SKM-1 (cell line): Measurements from ENCODE around the gene TNFRSF8.

Source experiments
- DNase-seq: peaks from one replicate; lab custom pipeline; 2025; ENCODE audit not compliant: unreplicated experiment; lab: John Stamatoyannopoulos, UW

TNFRSF8 gene

DNA sequence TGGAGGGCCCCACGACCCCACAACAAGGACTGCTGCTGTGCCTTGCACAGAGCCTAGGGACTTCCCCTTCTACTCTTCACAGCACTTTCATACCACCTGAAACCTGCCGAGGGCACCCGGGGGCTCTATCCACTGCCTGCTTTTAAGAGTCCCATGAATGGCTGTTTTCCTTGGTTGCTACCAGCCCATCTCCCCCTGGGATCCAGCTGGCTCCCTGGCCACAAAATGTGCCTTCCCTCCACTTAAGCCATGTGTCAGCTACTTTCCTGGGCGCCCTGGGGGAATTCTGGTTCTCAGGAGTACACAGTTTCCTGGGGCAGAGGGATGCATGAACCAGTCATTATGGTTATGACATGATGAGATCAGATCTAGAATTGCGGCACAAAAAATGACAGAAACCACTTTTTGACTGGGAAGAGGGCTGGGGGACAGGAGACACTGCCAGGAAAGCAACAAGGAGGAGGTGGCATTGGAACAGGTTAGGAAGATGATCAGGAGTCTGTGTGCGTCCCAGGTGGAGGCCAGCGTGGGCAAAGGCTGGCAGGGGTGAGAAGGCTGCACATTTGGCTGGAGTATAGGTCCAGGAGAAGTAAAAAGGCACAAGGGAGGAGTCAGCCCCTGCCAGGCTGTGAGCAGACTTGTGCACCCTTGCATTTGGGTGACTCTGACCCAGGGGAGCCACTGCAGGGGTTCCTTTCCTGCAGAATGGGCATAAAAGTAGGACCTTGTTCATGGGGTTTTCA lies 3.2 kb upstream of the TNFRSF8 start:
- DNase-seq: no peak

DNA sequence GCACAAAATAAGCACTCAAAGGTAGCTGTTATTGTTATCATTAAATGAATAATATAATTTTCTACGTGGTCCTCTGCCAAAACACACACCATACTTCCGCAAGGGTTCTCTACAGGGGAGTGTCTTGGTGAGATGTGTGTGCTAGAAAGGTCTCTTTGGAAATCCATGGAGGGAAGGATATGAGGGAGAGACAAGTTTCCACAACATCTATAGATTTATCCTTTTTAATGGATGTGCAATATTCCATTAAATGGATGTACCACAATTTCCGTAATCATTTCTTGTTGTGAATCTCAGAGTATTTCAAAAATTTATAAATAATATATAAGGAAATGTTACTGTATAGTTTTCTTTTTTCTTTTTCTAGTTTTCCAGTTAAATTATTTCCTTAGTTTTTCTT lies 2.6 kb upstream of the TNFRSF8 start:
- DNase-seq: no peak

DNA sequence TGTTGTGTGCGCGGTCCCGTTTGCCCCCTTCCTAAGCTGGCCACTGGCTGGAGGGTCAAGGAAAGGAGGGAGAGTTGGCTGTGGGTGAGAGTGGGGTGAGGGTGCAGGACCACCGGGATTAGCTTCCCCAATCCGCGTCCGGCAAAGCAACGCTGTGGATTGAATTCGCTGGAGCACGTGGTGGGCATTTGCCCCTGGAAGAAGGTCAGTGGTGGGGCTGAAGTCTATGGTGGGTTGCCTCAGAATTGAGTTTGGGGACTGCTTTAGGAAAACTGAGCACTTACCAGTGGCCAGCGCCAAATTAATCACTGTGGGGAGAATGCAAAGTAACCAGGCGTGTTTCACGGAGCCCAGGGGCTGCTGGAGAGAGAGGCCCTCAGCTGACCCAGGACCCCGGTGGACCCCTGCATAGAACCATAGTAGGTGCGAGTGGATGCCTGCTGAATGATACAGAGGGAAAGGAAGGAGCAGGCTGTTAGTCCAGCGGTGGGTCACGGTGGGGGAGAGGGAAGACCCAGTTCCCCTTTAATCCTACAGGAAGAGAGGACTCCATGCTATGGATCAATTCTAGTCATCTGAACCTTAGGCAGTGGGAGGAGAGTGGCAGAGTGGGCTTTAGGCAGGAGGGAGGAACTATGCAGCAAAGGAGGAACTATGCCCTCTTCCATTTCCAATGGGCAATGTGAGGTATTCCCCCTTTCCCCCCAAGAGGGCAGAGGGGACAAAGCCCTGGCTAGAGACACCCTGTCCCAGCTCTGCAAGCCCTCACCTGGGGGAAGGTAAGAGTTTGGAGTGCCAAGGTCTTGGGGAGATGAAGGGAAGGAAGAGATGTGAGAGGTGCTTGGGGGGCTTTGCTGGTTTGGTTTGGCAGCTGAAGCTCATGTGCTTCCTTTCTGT lies 1.2 kb downstream of the TNFRSF8 start:
- DNase-seq: no peak

DNA sequence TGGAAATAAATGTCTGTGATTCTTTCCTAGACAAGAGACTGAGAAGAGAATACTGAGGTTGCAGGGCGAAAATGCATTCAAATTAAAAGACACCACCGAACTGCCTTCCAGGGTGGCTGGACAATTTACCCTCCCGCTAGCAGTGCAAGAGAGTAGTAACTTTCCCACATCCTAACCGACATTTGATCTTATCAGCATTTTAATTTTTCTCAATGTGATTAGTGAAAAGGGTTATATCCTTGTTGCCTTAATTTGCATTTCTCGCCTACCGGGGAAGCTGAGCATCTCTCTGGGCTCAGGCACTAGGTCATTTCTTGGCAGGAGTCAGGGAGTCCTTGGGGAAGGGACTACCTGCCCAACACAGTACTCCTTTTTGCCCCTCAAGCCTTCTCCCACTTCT lies 2.8 kb downstream of the TNFRSF8 start:
- no peak for DNase-seq

DNA sequence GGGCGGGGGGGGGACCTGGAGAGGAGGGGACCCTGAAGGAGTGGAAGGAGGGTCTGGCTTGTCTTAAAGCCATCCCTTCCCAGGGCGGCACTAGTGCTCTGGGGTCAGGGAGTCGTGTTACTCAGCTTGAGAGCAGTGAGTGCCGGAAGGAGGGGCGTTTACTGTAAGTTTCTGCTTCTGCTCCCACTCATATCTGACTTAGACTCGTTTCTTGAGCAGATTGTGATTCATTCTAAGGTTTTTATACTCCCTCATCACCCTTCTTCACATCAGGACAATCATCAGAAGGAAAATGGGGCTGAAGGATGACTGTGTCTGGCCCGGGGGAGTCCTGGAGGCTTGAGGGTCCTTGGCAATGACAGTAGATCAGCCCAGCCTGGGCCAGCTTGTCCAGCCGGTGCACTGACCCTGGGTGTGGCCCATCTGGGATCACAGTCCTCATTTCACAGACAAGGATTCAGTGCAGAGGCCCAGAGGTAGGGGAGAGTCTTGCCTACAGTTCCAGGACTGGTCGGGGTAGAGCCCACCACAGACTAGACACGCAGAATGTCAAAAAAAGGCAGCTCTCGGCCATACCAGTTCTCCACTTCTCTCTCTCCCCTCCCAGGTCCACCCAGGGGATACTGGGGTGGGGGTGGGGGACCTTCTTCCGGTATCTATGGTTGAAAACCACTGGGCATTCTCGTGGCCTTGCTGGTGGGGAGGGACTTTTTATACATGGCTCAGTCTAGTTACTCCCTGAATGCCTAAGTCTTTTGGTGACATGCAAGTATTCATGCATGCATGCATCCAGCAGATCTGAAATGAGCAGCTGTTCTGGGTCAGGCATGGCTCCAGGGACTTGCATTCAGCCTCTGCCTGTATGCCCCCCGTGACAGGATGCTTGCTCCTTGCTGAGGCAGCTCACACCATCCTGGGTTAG lies 5.1 kb downstream of the TNFRSF8 start:
- DNase-seq: no peak

DNA sequence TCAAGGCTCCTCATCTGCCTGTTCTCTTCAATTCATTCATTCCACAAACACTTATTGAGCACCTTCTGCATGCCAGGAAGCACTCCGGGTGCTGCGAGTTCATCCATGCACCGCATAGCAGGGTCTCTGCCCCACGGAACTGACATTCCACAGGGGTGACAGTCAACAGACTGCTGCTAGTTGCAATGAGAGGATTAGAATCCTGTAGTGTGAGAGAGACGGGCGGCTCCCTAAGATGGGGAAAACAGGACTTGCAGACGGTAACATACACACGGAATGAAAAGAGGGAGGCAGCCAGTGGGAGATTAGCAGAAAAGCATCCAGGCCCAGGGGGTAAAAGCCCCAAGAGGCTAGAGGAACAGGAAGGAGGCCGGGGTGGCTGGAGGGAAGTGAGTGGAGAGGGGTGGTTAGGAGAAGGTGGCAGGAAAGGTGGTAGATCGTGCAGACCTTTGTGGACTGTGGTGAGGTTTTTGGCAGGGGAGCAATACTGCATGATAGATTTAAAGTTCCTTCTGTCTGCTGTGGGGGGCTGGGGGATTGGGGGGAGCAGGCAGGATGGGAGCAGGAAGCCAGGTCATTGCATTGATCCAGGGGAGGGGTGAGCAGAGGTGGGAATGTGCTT lies 6.6 kb downstream of the TNFRSF8 start:
- DNase-seq: no peak

DNA sequence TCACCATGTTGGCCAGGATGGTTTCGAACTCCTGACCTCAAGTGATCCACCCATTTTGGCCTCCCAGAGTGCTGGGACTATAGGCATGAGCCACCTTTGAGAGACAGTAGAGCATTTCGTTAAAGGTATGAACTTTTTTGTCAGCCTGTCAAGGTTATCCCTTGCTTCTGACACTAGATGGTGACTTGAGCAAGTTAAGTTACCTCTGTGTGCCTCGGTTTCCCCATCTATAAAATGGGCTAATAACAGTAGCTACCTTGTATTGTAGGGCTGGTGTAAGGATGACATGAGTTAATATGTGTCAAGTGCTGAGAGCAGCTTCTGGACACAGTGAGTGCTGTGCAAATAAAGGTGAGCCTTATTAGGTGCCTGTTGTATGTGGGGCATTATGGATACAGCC lies 8.8 kb downstream of the TNFRSF8 start:
- DNase-seq: no peak

DNA sequence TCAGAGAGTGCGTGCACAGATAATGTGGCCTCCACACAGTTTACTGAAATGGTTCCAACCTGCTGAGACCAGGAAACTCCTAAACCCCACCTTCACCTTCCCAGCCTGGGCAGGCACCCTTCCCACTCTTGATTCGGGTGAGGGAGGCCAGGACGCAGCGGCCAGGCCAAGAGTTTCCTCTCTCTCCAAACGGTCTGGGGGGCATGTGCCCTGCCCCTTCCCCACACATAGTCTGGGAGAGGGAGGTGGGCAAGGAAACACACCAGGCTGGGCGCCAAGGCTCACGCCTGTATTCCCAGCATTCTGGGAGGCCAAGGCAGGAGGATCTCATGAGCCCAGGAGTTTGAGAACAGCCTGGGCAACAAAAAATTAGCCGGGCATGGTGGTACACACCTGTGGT lies 9.6 kb downstream of the TNFRSF8 start:
- no peak for DNase-seq

DNA sequence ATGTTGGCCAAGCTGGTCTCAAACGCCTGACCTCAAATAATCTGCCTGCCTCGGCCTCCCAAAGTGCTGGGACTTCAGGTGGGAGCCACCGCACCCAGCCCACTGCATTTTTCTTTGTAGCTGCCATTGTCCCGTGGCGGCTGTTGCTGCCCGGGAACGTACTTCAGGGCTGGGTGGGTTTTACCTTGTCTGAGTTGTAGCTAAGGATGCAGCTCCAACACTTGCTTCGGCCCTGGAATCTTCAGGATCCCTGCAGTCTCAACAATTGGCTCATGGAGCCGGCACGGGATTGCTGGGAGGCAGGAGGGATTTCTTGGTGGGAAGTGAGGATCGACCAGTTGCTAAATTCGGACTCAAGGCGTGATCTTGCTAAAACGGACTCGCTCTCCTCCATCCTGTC lies 10.7 kb downstream of the TNFRSF8 start:
- no peak for DNase-seq

DNA sequence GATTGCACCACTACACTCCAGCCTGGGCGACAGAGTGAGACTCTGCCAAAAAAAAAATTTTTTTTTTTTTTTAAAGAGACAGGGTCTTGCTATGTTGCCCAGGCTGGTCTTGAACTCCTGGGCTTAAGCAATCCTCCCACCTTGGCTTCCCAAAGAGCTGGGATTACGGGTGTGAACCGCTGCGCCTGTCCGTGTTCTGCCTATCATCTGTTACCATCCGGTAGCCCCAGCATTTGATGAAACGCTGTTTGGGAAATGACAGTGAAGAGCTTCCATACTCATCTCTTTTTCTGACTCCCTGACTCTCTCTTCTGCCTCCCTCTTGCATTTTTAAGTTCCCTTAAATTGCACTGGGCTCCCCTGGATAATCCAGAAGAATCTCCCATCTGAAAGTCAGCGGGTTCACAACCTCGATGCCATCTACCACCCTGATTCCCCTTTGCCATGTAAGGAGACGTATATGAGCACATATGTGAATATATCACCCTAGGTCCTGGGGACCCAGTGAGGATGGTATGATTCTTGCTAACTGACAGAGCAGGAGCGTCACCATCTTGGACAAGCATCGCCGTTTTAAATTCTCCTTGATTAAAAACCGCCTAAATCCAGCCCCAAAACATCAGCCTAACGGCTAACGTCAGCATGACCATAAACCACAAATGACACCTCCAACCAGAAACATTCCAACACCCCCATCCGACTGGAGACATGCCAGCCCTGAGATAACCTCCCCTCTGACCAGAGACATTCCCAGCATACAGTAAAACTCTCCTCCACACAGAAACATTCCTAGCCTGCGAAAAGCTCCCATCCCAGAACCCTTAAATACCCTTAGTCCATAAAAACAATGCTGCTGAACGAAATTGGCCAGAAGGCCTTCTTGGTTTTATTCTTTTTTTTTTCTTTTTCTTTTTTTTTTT lies 12.4 kb downstream of the TNFRSF8 start:
- DNase-seq: no peak

DNA sequence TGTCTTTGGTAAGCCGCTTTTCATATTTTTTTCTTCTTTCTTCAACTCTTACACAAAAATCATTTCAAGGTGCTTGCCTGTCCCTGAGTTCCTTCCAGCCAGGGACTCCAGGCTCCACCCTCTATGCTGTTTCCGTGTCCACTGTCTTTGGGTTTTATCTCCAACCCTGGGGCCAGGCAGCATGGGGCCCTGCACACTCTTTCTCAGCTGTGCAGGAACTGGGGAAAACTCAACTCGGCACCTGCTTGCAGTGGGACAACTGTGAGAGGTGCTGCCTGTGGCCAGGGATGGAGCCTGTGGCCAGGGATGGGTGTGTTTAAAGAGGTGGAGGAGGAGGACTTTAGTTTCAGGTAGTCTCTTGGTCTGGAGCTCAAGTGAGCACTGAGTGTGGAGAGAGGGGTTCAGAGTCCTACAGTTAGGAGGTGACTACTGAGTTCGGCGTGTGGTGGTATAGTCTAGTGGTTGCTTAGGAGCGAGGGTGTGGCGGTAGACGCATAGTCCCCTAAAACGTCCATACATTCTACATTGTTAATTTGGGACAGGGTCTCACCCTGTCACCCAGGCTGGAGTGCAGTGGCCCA lies 13.4 kb downstream of the TNFRSF8 start:
- DNase-seq: no peak

DNA sequence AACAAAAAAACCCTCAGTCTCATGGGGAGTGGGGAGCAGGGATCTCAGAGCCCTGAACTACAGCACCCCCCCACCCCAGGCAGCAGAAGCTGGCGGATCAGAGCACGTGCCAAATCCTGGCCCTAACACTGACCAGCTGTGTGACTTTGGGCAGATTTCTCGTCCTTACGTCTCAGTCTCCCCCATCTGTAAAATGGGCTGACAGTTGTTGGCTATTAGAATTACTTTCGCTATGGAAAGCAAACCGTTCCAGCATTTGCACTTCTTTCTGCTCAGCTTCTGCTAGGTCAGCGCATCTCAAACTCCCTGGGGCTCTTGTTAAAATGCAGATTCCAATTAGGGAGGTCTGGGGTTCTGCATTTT lies 15.5 kb downstream of the TNFRSF8 start:
- no peak for DNase-seq

DNA sequence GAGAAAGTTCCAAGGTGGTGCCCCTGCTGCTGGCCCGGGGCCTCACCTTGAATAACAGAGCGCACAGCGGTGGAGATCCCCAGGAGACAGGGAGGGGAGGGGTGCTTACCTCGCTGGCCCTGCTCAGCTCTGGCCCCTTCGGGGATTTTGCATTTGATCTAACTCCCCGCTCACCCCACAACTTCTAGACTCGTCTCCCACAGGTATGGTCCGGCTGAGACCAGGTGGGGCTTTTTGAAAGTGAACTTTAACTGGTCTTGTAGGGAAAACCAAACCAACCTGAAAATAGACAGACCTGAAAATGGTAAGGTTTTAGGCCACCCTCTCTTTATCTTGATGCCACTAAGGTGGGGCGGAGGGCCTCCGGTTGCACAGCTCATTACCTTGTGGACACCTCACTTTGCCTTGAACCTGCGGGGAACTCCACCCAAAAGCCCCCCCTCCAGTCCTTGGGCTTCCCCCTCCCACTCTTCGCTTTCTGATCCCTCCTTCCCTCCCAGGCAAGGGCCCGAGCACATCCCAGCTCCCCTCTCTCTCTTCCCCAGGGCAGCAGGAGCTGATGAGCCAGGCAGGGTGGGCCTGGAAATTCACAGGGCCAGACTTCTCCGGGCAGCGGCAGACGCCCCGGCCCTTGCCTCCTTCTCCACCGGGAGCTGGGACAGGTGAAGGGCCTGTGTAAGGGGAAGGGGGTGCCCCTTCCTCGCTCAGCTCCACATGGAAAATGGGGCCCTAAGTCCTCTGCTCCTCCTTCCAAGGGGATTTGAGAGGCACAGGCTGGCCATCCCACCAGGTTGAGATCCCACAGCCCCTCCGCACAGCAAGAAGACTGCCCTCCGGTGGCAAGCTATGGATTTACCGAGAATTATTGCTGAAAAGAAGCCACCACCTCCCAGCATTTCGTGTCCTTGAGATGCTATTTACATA lies 16.1 kb downstream of the TNFRSF8 start:
- DNase-seq: peak; percentile 52

DNA sequence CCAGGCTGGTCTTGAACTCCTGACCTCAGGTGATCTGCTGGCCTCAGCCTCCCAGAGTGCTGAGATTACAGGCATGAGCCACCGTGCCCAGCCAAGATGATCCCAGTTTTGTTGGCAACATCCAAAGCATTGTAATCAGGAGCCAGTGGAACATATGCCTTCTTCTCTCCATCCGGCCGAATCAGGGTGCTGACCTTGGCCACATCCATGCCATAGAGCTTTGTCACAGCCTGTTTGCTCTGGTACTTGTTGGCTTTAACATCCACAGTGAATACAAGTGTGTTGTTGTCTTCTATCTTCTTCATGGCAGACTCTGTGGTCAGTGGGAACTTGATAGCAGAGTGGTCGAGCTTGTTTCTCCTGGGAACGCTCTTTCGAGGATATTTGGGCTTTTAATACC lies 17.1 kb downstream of the TNFRSF8 start:
- DNase-seq: no peak

DNA sequence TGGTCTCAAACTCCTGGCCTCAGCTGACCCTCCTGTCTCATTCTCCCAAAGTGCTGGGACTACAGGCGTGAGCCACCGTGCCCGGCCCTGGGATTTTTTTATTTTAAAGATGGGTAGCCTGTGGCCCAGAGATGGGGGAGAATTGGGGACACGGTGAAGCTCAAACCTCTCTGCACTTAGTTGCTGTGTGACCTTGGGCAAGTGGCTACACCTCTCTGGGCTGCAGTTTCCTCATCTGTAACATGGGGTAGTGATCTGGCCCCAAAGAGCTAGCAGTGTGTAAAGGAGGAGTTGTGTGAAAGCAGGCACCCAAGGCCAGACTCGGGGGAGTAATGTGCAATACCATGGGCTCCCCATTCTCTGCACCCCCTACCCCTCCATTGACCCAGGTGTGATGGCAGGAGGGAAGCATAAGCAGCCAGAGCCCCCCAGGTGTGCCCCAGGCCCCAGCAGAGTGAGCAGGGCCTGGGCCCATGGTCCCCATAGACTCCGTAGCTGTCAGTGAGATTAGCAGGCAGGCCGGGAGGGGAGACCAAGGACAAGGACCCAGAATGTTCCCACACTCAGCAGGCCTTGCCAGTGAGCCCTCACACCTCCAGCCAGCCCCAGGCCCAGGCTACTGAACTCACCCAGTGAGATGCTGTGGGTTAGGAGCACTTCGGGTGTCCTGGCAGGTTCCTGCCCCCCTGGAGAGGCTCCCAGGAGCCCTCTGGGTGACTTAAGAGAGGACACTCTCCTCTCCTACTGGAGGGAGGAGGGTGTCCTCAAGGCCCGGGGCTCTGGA lies 17.9 kb downstream of the TNFRSF8 start:
- no peak for DNase-seq

DNA sequence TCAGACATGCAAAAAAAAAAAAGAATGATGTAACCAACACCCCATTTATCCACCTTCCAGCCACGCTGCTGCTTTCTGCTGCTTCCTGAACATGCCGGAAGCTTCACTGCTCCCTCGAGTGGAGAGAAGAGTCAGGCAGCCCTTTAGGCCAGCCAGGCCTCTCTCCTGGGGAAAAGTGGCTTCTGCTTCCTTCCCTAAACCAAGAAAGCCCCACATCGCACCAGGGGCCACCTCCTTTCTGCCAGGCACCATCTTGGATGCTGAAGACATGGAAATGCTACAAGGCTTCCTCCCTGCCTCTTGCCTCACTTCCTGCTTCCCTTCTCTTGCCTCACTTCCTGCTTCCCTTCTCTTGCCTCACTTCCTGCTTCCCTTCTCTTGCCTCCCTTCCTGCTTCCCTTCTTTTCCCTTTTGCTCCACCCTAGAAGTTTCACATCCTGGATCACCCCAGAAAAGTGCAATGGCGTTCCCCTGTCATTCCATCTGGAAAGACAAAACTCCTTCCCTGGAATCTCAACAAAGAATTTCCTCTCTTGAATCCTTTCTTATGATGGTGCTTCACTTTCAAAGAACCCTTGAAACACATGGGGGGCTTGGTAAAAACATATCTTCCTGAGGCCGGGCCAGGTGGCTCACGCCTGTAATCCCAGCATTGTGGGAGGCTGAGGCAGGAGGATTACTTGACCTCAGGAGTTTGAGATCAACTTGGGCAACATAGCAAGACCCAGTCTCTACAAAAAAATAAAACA lies 18.7 kb downstream of the TNFRSF8 start:
- no peak for DNase-seq

DNA sequence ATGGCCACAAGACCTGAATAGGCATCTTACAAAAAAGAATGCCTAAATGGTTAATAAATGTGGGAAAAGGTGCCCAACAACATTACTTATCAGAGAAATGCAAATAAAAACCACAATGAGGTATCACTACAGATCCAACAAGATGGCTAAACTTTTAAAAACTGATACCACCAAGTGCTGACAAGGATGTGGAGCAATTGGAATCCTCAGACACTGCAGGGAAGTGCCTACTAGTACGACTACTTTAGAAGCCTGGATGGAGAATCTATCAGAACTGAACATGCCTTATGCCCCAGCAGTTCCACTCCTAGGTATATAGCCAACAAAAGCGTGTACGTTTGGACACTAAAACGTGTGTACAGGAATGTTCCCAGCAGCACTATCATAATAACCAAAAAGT lies 19.9 kb downstream of the TNFRSF8 start:
- DNase-seq: no peak
